HuH-7 (cell line): ENCODE data around the gene TNFAIP1.
A peak's percentile ranks its signal among the peaks of the same experiment; 100 is the strongest.

Experiments
- DNase-seq: peaks from one replicate; pipeline ENCODE4 v3.0.0; 2011; ENCODE audit warnings: low spot score

The TNFAIP1 gene

GRCh38 chr17:28371245-28372202 lies 36.0 kb downstream of the TNFAIP1 start, which contains the start of gene SARM1:
TSS of gene SARM1 (plus strand) at chr17:28371694. CDS start at chr17:28372033, 339 bp downstream.
- peak; percentile 97 for DNase-seq

GRCh38 chr17:28372203-28372944 lies 36.8 kb downstream of the TNFAIP1 start:
- no peak for DNase-seq

GRCh38 chr17:28372945-28373274 lies 37.3 kb downstream of the TNFAIP1 start:
- DNase-seq, result no peak

GRCh38 chr17:28379814-28380801 lies 44.5 kb downstream of the TNFAIP1 start:
- DNase-seq, result no peak

GRCh38 chr17:28381141-28381825 lies 45.7 kb downstream of the TNFAIP1 start:
- no peak for DNase-seq

- no peak for DNase-seq
Measured at GRCh38 chr17:28384281-28385036, 48.9 kb downstream of the TNFAIP1 start.

- DNase-seq, result no peak
Measured at GRCh38 chr17:28385037-28385400, 49.5 kb downstream of the TNFAIP1 start.

- no peak for DNase-seq
Measured at GRCh38 chr17:28385406-28385805, 49.8 kb downstream of the TNFAIP1 start.

- no peak for DNase-seq
Measured at GRCh38 chr17:28386391-28386790, 50.8 kb downstream of the TNFAIP1 start.

GRCh38 chr17:28388106-28388505 lies 52.5 kb downstream of the TNFAIP1 start:
- DNase-seq, result no peak

- DNase-seq, result no peak
Measured at GRCh38 chr17:28390141-28390540, 54.6 kb downstream of the TNFAIP1 start.

- no peak for DNase-seq
Measured at GRCh38 chr17:28390563-28390962, 55.0 kb downstream of the TNFAIP1 start.

GRCh38 chr17:28390984-28391383 lies 55.4 kb downstream of the TNFAIP1 start:
- DNase-seq, result no peak

GRCh38 chr17:28391401-28391800 lies 55.8 kb downstream of the TNFAIP1 start:
- DNase-seq, result no peak

GRCh38 chr17:28392491-28392890 lies 56.9 kb downstream of the TNFAIP1 start:
- no peak for DNase-seq

- DNase-seq, result no peak
Measured at GRCh38 chr17:28394337-28395116, 59.0 kb downstream of the TNFAIP1 start.

- no peak for DNase-seq
Measured at GRCh38 chr17:28395426-28395825, 59.9 kb downstream of the TNFAIP1 start.

- no peak for DNase-seq
Measured at GRCh38 chr17:28395968-28396367, 60.4 kb downstream of the TNFAIP1 start.
